ENCODE measurements around the gene MSANTD1.

The MSANTD1 gene

DNA sequence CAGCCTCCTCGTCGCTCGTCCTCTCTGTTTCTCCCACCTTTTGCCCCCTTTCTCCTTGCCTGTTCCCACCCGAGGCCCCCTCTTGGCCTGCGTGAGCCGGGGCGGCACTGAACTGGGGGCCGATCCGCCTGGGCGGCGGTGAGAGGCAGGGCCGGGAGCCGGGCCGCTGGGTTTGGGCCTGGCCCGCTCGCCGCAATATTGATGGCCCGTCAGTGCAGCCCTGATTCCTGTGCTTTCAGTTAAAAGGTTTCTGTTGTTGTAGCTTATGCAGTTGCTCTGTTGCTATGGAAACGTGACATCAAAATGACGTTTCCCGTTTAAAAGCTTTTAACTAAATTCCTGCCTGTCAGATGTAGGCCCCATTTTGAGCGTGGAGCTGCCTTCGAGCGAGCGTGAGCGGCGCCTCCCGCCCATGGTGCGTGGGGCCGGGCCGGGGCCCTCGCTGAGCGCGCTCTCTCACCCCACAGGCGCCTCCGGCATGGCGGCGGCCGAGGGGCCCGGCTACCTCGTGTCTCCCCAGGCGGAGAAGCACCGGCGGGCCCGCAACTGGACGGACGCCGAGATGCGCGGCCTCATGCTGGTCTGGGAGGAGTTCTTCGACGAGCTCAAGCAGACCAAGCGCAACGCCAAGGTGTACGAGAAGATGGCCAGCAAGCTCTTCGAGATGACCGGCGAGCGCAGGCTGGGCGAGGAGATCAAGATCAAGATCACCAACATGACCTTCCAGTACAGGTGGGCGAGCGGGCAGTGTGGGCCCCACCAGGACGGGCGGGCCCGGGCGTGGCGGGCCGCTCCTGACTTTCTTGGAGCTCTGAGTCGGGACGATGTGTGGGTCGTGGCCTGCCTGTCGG, at the start of gene MSANTD1:
MSANTD1 (plus strand) TSS at position 349 of the 851 bp plus-strand sequence; CDS start at position 413, 64 bp downstream.
- no peak for DNase-seq

DNA sequence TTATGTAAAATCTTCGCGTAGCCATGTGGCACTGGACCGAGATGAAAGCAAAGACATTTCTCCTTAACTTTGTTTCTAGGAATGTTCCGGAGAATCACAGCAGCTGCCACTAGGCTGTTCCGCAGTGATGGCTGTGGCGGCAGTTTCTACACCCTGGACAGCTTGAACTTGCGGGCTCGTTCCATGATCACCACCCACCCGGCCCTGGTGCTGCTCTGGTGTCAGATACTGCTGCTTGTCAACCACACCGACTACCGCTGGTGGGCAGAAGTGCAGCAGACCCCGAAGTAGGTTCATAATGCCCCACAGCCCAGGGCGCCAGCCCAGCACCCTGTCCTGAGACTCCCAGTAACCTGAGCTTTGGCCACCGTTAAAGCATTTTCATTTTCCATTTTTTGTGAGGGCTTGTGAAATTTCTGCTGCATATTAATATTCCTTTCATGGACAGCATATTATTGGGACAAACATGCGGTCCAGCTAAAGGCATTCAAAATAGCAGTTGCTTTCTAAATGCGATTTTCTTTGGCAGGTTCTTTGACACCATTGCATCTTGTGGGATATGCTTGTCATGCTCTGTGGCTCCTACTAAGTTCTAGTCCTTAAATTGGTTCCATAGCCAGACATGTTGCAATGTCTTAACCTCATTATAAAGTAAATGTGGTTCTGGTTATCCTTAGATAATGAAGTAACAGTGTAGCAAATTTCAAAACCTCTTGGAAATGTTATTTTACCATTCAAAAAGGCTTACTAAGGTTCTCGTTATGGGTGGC, 49.1 kb upstream of the MSANTD1 start:
- DNase-seq = no peak

DNA sequence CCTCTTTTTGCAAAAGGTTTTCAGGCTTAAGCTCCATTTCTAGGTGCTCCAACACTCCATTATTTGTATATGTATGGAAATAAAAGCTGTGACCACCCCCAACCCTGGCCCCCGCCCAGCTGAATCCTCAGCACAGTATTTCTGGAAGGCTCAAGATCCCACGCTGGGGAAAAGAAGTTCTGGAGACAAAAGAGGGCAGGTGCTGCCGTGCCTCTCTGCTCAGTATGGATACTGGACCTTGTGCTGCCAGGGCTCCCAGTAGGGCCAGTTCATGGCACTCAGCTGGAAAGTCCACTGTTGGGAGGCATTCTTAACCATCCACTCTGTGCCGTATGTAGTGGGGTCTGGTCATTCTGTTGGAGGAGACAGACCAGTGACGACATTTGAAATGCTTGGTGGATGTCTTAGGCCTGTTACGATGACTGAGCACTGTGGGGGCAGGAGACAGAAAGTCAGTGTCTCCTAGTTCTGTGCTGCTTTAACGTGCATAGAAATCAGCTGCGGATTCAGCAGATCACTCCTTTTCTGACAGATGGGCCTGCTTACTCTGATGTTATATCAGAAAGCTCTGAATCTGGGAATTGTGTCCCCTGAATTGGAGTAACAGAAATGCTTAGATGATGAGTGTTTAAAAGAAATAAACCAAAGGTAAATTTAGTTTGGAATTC, 48.4 kb upstream of the MSANTD1 start:
- no peak for DNase-seq

DNA sequence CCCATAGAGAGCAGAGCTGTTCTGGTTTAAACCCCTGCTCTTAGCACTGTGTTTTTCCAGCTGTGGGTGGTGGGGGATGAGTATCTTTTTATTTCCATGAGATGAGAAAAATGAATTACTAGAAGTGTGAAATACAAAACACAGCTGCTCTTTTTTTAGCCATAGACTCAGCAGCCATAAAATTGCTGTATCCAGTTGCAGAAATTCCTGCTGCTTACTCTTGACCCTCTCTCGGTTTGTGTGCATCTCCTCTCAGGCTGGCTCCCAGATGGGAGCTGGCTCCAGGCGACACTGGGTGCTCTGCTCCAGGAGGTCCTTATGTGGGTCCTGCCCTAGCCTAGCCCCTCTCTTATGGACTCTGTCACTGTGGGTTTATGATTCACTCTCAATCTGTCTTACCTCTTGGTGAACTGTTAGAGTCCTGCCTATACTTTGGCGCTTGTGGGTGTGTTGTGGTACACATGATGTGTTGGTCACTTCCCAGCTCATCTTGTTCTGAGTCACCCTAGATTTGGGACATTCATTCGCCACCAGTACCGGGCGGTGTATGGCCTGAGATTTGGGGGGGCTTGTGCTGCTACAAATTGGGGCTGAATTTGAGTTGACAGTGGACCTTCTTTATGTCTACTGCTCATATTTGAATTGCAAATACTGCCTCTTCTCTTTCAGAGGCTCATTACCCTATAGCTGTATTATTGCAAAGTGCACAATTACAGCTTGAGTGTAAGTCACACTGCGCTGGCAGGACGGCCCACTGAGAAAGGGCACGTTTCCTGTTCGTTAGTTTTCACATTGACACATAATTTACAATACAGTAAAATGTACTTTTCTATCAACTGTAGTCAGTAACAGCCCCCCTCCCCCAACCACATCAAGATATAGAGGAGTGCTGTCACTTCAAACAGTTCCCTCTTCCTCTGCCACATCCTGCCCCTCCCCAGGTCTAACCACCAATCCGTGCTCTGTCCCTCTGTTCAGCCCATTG, 46.9 kb upstream of the MSANTD1 start:
- DNase-seq = peak; percentile 78

DNA sequence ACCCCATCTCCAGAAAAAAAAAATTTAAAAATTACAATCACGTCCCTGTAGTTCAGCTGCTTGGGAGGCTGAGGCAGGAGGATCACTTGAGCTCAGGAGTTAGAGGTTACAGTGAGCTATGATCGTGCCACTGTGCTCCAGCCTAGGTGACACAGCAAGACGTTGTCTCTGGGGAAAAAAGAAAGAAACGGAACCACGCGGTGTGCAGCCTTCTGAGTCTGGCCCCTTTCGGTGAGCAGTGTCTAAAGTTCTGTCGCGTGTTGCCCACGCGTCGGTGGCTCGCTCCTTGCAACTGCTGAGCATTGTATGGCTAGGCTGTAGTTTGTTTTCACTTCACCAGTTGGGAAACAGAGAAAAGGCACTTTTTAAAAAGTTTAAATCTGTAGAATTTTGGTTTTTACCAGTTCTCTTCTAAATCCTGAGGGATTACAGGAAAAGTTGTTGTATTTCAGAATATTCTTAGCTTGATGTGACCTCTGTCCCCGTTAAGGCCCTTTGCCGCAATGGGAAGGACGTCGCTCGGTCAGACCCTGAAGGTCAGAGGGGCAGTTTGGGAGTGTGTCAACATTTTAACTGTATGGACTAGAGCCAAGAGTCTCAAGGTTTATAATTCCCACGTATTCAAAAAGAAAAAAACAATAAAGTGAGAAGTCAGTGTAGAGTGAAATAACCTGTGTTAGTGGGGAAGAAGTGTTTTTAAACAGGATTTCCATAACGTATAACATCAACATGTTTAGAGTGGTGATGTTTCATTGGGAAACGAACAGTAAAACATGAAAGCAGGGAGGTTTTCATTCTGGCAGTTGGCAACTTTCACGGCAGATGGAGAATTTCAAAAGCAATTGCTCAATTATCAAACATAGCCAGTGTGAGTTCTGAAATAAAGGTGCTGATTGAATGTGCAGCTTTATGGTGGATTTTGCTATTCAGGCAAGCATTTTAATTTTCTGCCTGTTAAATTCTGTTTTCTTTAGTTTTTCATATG, 45.8 kb upstream of the MSANTD1 start:
- DNase-seq = peak; percentile 58

DNA sequence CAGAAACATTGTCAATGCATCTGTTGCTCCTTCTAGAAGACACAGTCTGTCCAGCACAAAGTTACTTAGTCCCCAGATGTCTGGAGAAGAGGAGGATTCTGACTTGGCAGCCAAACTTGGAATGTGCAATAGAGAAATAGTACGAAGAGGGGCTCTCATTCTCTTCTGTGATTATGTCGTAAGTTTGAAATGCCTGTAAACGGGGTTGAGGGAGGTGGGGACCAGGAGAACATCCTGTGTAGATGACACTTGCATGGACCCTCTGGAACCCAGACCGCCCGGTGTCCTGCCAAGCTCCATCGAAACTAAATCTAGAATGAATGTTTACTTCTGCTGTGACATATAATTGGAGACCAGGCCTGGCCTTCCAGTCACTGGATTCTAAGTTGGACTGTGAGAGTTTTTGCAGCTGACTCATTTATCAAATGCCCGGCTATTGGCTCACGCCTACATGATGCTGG, 45.0 kb upstream of the MSANTD1 start:
- DNase-seq = no peak

DNA sequence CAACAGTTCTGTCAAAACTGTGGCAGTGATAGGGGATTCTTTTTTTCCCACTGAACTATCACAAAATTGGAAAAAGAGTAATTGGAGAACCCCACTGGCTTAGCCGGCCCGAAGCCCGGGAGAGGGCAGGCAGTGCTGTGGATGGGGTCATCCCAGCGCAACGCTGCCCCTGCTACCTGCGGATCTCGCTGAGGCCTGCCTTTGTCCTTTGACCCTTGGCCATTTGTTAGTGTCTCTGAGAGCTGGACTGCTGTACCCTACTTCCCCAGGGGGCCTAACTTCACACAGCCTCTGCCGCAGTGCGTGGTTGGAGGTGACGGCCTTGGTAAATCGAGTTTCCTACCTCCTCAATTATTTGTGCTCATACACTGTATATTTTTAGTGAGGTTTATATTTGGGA, 43.0 kb upstream of the MSANTD1 start:
- no peak for DNase-seq

DNA sequence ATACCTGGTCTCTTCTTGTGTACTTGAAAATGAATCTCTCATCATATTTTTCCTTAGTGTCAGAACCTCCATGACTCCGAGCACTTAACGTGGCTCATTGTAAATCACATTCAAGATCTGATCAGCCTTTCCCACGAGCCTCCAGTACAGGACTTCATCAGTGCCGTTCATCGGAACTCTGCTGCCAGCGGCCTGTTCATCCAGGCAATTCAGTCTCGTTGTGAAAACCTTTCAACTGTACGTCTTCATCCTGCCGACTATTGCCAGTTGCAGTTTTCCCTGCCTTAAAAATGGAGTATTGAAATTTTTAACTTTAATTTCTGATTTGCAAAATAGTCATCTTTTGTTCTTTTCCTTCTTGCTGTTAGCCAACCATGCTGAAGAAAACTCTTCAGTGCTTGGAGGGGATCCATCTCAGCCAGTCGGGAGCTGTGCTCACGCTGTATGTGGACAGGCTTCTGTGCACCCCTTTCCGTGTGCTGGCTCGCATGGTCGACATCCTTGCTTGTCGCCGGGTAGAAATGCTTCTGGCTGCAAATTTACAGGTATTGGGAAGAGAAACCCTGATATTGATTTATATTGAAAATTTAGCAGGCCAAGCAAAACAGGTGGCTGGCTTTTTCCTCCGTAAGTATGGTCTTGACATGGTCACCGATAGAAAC, 42.4 kb upstream of the MSANTD1 start:
- DNase-seq = no peak

DNA sequence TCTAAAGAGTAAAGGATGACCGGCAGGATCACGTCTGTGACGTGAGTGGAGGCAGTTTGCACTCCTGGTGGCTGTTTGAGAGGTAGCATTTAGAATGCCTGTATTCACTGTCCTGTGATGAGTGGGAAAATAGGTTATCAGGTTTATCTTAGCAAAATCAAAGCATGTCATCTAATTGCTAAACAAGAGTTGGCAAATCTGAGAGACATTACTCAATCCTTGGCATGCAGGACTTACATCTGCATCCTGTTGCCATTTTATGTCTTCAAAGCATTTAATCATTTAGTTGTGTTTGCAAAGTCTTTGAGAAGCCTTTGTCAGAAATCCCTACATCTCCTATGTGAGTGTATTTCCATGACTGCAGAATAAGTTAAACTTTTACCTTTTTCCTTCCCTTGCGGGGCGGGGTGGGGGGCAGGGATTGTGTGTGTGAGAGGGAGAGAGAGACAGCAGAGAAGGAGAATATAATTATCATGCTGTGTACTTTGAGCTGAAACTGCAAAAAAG, 41.4 kb upstream of the MSANTD1 start:
- no peak for DNase-seq

DNA sequence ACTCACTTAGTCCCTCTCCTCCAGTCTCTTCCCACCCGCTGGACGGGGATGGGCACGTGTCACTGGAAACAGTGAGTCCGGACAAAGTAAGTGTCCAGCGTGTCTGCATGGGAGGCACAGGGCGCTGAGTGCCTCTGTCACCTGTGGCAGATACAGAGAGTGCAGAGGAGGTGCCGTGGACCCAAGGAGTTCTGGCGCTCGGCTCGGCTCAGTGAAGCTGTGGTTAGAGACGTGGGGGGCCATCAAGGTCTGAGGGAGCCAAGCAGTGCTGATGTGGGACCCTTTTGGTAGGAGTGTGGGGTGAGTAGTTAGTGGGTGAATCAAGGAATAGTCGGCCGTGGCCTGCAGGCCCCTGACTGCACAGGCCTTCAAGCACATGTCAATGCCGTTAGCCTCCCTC, 40.1 kb upstream of the MSANTD1 start:
- no peak for DNase-seq

DNA sequence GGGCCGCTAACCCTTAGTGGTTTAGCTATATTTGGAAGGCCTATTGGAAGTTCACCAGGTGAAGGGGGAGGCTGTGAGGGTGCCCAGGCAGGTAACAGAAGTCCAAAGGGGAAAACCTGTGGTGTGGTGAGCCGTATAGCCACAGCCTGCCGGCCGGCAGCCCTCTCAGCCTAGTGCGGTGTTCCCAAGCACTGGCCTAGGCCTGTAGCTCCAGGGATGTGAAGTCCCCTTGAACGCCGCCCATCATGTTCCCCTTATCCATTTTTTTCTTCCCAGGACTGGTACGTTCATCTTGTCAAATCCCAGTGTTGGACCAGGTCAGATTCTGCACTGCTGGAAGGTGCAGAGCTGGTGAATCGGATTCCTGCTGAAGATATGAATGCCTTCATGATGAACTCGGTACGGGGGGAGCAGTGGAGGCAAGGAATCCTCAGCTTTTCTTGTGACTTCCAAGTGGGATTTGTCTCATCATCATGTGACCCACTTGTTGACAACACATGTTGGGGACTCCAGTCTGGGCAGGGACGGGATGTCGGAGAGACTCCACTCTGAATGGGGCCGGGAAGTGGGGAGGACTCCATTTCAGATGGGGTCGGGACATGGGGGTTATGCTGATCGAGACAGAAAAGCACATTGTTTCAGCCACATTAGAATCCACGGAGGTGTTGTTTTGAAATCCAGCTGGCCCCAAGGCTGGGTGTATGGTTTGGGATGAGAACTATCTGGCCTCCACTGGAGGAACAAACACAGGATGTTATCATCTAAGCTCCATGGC, 39.2 kb upstream of the MSANTD1 start:
- no peak for DNase-seq

DNA sequence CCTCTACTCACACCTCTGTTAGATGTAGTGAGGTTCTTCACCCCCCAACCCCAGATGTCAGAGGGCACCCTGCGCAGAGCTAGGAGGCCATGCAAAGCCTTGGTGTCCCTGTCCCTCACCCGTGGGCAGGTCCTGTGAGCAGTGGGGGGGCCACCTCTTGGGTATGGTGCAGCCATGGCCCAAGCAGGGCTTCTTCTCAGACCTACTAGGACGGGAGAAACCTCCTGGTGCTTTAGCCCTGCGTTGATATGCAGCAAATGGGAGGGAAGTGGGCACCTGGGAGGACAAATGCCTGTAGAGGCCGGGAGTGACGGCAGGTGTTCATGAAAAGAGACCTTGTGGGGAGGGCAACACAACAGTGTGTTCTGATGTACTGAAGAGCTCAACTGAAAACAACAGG, 38.5 kb upstream of the MSANTD1 start:
- no peak for DNase-seq

DNA sequence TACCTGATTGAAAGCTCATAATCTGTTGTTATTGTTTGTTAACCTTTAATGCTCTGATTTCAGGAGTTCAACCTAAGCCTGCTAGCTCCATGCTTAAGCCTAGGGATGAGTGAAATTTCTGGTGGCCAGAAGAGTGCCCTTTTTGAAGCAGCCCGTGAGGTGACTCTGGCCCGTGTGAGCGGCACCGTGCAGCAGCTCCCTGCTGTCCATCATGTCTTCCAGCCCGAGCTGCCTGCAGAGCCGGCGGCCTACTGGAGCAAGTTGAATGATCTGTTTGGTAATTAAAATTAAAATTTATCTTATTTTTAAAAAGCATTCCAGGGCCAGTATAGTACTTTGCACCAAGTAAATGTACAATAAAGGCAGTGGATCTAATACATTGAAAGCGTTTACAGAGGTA, 37.1 kb upstream of the MSANTD1 start:
- no peak for DNase-seq

DNA sequence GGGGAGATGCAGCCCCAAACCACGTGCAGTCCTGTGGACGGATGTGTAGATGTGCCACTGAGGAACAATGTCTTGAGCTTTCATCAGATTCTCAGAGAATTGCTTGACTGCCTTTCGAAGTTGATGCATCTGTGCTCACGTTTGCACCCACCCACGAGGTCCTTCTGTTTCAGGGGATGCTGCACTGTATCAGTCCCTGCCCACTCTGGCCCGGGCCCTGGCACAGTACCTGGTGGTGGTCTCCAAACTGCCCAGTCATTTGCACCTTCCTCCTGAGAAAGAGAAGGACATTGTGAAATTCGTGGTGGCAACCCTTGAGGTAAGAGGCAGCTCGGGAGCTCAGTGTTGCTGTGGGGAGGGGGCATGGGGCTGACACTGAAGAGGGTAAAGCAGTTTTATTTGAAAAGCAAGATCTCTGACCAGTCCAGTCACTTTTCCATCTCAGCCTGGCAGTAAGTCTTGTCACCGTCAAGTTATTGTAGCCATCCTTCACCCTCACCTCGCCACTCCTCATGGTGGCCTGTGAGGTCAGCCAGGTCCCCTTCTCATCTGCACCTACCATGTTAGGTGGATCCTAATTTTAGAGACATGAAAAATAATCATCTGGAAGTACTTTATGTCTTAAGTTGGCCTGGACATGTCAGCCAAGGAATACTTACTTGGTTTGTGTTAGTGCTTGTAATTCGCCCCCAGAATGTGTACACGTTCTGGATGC, 36.4 kb upstream of the MSANTD1 start:
- DNase-seq = no peak

DNA sequence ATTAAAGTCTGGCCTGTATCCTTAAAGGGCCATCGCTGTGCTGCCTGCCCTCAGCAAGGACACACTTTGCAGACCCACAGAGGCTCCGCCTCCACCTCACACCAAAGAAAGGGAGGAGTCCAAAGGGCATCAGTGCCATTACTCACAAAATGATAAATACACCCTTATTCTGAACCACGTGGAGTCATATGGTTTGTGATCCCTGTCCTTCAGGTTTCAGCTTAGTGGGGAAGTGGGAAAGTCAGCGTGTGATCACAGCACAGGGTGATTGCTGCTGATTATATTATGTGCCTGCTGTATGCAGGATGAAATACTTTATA, 35.9 kb upstream of the MSANTD1 start:
- no peak for DNase-seq

DNA sequence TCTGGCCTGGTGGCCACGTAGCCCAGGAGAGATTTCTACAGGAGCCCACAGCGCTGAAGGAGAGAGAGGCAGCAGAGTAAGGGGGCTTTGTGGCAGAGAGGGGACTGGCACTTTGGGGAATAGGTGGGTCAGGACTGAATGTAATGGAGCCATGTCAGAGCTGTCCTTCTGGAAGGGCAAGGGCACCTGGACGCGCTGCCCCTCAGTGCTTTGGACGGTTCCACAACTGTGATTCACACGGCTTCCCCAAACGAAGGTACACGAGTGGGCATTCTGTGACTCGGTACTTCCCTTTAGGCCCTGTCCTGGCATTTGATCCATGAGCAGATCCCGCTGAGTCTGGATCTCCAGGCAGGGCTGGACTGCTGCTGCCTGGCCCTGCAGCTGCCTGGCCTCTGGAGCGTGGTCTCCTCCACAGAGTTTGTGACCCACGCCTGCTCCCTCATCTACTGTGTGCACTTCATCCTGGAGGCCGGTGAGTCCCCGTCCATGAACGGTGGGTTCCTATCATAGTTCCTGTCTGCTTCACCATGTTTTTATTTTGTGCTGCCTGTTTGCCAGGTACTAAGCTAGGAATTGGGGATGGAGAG, 35.2 kb upstream of the MSANTD1 start:
- DNase-seq = no peak

DNA sequence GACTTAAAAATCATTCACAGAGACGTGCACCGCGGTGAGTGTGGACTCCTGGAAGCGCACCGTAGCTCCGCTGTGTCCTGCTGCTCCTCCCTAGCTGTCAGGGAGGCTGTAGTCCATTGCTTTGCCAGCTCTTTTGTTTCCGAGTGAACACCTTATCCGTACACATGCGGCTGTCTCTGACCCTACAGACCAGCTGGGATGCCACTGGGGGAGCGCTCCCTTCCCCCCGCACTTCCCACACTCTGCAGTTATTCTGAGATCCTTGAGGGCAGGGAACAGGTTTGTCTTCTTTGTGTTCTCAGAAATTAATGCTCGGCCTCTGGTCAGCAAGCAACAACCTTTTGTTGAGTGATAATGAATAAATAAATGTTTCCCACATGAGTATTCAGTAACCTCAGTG, 33.7 kb upstream of the MSANTD1 start:
- no peak for DNase-seq

DNA sequence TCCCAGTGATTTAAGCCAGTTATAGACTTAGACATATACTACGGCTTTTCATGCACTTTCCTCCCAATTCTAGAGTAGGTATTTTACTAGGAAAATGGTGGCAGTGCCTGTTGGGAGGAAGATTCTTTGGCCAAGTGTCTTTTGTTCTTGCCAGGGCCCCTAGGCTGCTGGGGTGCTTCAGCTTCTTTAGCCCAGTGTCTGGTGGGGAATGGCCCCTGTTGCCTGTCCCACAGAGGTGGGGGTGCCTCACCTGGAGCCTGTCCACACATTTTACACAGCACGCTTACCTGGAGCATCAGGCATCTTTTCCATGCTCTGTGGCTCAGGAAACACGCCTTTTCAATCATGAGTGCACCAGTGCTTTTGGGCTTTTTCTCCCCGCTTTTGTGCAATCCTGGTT, 33.2 kb upstream of the MSANTD1 start:
- no peak for DNase-seq

DNA sequence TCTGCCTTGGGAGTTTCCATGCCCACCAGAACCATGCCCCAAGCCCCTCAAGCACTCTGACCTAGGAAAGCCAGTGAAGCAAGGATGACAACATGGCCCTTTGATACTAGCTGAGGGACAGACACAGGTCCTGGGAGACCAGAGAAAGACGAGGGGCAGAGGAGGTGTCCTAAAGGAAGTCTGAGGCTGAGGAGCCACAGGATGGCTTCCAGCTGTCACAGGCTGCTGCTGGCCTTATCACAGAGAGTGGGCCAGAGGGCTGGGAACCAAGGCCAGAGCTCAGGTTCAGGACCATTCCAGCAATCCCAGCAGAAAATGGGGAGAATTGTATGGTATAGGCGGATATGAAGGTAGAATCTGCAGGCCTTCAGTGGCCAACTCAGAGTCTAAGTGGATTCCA, 31.7 kb upstream of the MSANTD1 start:
- DNase-seq = no peak
